Endodermal cell (in vitro differentiated cells): ENCODE results near the gene BCOR. TPM values are rescaled to one million over a fixed set of nuclear protein-coding genes. Genes with fewer than 3 reads are reported as not detected.

Experiments
- DNase-seq: peaks from one replicate; pipeline ENCODE4 v3.0.0-alpha.2; 2017
- H3K27ac ChIP-seq: 2 replicates; pipeline ENCODE4 v1.5.1; 2013; ENCODE audit warnings: mild to moderate bottlenecking, low read depth, low read length, moderate library complexity
- H3K27me3 ChIP-seq: 2 replicates; pipeline ENCODE4 v1.6.1; 2013; ENCODE audit warnings: mild to moderate bottlenecking, low read length, moderate library complexity; ENCODE audit not compliant: insufficient read depth, control insufficient read depth, poor library complexity, severe bottlenecking
- H3K36me3 ChIP-seq: 2 replicates; pipeline ENCODE4 v1.7.0; 2013; ENCODE audit warnings: mild to moderate bottlenecking, low read length, moderate library complexity; ENCODE audit not compliant: control insufficient read depth, insufficient read depth
- H3K4me1 ChIP-seq: one replicate; pipeline ENCODE4 v1.7.0; 2013; ENCODE audit warnings: low read length; ENCODE audit not compliant: control insufficient read depth, insufficient read depth
- H3K4me3 ChIP-seq: 2 replicates; pipeline ENCODE4 v1.5.1; 2013; ENCODE audit warnings: mild to moderate bottlenecking, low read length, moderate library complexity
- H3K9ac ChIP-seq: 2 replicates; pipeline ENCODE4 v1.6.1; 2013; ENCODE audit warnings: mild to moderate bottlenecking, low read length, moderate library complexity; ENCODE audit not compliant: poor library complexity, severe bottlenecking; ENCODE audit errors: extremely low read depth
- H3K9me3 ChIP-seq: 2 replicates; pipeline ENCODE4 v1.6.1; 2013; ENCODE audit warnings: mild to moderate bottlenecking, low read length, moderate library complexity; ENCODE audit not compliant: control insufficient read depth
- H3K27ac Mint-ChIP-seq: 2 replicates; pipeline ENCODE4 v1.8.0; 2020; ENCODE audit warnings: mixed read lengths
- H3K27me3 Mint-ChIP-seq: 2 replicates; pipeline ENCODE4 v1.8.0; 2021; ENCODE audit warnings: mild to moderate bottlenecking, mixed read lengths; ENCODE audit not compliant: insufficient read depth
- H3K36me3 Mint-ChIP-seq: 2 replicates; pipeline ENCODE4 v1.8.0; 2020; ENCODE audit warnings: low read depth, mixed read lengths
- H3K4me1 Mint-ChIP-seq: 2 replicates; pipeline ENCODE4 v1.8.0; 2020; ENCODE audit warnings: mixed read lengths
- H3K4me3 Mint-ChIP-seq: 2 replicates; pipeline ENCODE4 v1.8.0; 2020; ENCODE audit warnings: mild to moderate bottlenecking, moderate library complexity, mixed read lengths
- H3K9me3 Mint-ChIP-seq: 2 replicates; pipeline ENCODE4 v1.8.0; 2020; ENCODE audit warnings: mild to moderate bottlenecking, mixed read lengths
- WGBS, 2 experiments: methylation state at CpG; one replicate each; pipeline versions ENCODE4 v1.1.5 to v1.1.7; 2013; ENCODE audit warnings: missing lambda C conversion rate in 2 of 2, mixed read lengths in 1 of 2; ENCODE audit not compliant: insufficient coverage in 1 of 2, insufficient read length in 1 of 2; 5-methylcytosine and 5-hydroxymethylcytosine counted together
- total RNA-seq, 2 donors: library from RNA; stranded (reverse); fragmentation: NEBNext Ultra II Directional in 1 of 2; extraction: Animal tissue kit (Norgen Biotek cat#: 25700) in 1 of 2; gene quantifications; 2 replicates in 1 of 2; 3 replicates in 1 of 2; pipeline ENCODE4 v1.2.1, GENCODE V29; 2021
- TF ChIP-seq, protein P1 (sequence below): fragments of 200-600 bp; sonication (generic); conservative IDR thresholded peaks from 2 replicates; pipeline ENCODE4 v1.5.0; 2021; ENCODE audit warnings: antibody characterized with exemption, mild to moderate bottlenecking

The BCOR gene
- total RNA-seq, 2 donors from 2014 or later, result 31.3 to 37.9 TPM

- no peak for DNase-seq
- H3K27me3 ChIP-seq, result no peaks in the 10 kb centered on the region
- no peak overlapping the region for H3K27ac Mint-ChIP-seq
- TF ChIP-seq, protein P1, sequence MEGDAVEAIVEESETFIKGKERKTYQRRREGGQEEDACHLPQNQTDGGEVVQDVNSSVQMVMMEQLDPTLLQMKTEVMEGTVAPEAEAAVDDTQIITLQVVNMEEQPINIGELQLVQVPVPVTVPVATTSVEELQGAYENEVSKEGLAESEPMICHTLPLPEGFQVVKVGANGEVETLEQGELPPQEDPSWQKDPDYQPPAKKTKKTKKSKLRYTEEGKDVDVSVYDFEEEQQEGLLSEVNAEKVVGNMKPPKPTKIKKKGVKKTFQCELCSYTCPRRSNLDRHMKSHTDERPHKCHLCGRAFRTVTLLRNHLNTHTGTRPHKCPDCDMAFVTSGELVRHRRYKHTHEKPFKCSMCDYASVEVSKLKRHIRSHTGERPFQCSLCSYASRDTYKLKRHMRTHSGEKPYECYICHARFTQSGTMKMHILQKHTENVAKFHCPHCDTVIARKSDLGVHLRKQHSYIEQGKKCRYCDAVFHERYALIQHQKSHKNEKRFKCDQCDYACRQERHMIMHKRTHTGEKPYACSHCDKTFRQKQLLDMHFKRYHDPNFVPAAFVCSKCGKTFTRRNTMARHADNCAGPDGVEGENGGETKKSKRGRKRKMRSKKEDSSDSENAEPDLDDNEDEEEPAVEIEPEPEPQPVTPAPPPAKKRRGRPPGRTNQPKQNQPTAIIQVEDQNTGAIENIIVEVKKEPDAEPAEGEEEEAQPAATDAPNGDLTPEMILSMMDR, result no peak
- H3K27ac ChIP-seq, result no peak overlapping the region
- no peak overlapping the region for H3K9ac ChIP-seq
- H3K4me1 ChIP-seq, result no peaks in the 10 kb centered on the region
- H3K36me3 ChIP-seq, result no peaks in the 10 kb centered on the region
- no peaks in the 10 kb centered on the region for H3K4me1 Mint-ChIP-seq
- peaks cover 8% of the 10 kb centered on the region for H3K27me3 Mint-ChIP-seq
- H3K4me3 ChIP-seq, result no peak overlapping the region
- no peaks in the 10 kb centered on the region for H3K36me3 Mint-ChIP-seq
- peaks cover 9% of the 10 kb centered on the region for H3K9me3 Mint-ChIP-seq
- no peaks in the 10 kb centered on the region for H3K9me3 ChIP-seq
- WGBS, 2 experiments, result 88 to 95% methylated on average over 1 to 2 of the region's 2 CpGs
- H3K4me3 Mint-ChIP-seq, result no peak overlapping the region
Observed at GRCh38 chrX:40021647-40022046, 76.1 kb downstream of the BCOR start.

- H3K9me3 Mint-ChIP-seq, result peaks cover 10% of the 10 kb centered on the region
- DNase-seq, result no peak
- WGBS, 2 experiments, result 91 to 100% methylated on average over 2 of the region's 4 CpGs
- H3K27me3 ChIP-seq, result no peaks in the 10 kb centered on the region
- no peak overlapping the region for H3K27ac ChIP-seq
- H3K9me3 ChIP-seq, result no peaks in the 10 kb centered on the region
- no peaks in the 10 kb centered on the region for H3K4me1 ChIP-seq
- H3K27me3 Mint-ChIP-seq, result peaks cover 19% of the 10 kb centered on the region
- no peak overlapping the region for H3K4me3 ChIP-seq
- H3K4me3 Mint-ChIP-seq, result no peak overlapping the region
- H3K9ac ChIP-seq, result no peak overlapping the region
- H3K27ac Mint-ChIP-seq, result no peak overlapping the region
- H3K36me3 ChIP-seq, result no peaks in the 10 kb centered on the region
- H3K36me3 Mint-ChIP-seq, result no peaks in the 10 kb centered on the region
- TF ChIP-seq, protein P1, result no peak
- H3K4me1 Mint-ChIP-seq, result no peaks in the 10 kb centered on the region
Observed at GRCh38 chrX:40019541-40019940, 78.2 kb downstream of the BCOR start.

- TF ChIP-seq, protein P1, result no peak
- Mint-ChIP-seq H3K27me3 (peaks cover 24% of the 10 kb centered on the region), H3K36me3 (no peaks in the 10 kb centered on the region), H3K9me3 (peaks cover 10% of the 10 kb centered on the region), H3K4me1 (no peaks in the 10 kb centered on the region), H3K4me3 (no peak overlapping the region), H3K27ac (no peak overlapping the region)
- WGBS, 2 experiments, result 74% methylated on average over 4 of the region's 5 CpGs; no CpG with 5 or more reads in 1 of the 2 experiments
- Histone ChIP-seq H3K27ac (no peak overlapping the region), H3K9me3 (no peaks in the 10 kb centered on the region), H3K4me1 (no peaks in the 10 kb centered on the region), H3K36me3 (no peaks in the 10 kb centered on the region), H3K4me3 (no peak overlapping the region), H3K27me3 (peaks cover 3% of the 10 kb centered on the region), H3K9ac (no peak overlapping the region)
- DNase-seq, result no peak
Observed at GRCh38 chrX:40018041-40018440, 79.7 kb downstream of the BCOR start.
